ENCODE measurements around the gene ADNP2. TPM values are rescaled to one million over a fixed set of nuclear protein-coding genes. Genes with fewer than 3 reads are reported as not detected.

Gene ADNP2
- total RNA-seq, 1 donor from 2014 or later: 31.0 TPM

DNA sequence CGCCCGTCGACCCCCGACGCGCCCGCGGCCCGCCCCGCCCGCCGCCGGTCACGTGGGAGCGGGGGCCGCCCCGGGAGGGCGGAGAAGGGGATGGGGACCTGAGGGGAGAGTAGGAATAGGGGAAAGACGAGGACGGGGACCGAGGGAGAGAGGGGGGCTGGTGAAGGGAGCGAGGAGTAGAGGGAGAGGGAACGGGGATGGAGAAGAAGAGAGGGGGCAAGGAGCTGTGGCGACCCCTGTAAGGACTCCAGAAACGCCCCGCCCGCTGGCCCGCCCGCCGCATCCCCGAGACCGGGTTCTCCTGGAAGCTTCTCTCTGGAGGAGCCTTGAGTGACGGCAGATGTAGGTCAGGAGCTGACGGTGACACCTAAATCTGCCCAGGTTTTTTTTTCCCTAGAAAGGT is 615 bp downstream of the ADNP2 start:
- H3K36me3 Mint-ChIP-seq (ENCODE audit: unreplicated experiment): no peaks in the 10 kb centered on the region
- no peaks in the 10 kb centered on the region for H3K27me3 Mint-ChIP-seq (ENCODE audit: unreplicated experiment)
- DNase-seq: peak; percentile 77
- peaks cover 4% of the 10 kb centered on the region for H3K9me3 Mint-ChIP-seq (ENCODE audit: unreplicated experiment)
- H3K27ac Mint-ChIP-seq (ENCODE audit: unreplicated experiment): peak overlapping the region; percentile 3
- H3K4me1 Mint-ChIP-seq (ENCODE audit: low read depth, unreplicated experiment): peaks cover 23% of the 10 kb centered on the region
- H3K4me3 Mint-ChIP-seq (ENCODE audit: unreplicated experiment): peak overlapping the region; percentile 81
- TF ChIP-seq, protein P1, sequence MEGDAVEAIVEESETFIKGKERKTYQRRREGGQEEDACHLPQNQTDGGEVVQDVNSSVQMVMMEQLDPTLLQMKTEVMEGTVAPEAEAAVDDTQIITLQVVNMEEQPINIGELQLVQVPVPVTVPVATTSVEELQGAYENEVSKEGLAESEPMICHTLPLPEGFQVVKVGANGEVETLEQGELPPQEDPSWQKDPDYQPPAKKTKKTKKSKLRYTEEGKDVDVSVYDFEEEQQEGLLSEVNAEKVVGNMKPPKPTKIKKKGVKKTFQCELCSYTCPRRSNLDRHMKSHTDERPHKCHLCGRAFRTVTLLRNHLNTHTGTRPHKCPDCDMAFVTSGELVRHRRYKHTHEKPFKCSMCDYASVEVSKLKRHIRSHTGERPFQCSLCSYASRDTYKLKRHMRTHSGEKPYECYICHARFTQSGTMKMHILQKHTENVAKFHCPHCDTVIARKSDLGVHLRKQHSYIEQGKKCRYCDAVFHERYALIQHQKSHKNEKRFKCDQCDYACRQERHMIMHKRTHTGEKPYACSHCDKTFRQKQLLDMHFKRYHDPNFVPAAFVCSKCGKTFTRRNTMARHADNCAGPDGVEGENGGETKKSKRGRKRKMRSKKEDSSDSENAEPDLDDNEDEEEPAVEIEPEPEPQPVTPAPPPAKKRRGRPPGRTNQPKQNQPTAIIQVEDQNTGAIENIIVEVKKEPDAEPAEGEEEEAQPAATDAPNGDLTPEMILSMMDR (IDR thresholded peaks at IDR 0.05; ENCODE audit: partially characterized antibody, unreplicated experiment): no peak

DNA sequence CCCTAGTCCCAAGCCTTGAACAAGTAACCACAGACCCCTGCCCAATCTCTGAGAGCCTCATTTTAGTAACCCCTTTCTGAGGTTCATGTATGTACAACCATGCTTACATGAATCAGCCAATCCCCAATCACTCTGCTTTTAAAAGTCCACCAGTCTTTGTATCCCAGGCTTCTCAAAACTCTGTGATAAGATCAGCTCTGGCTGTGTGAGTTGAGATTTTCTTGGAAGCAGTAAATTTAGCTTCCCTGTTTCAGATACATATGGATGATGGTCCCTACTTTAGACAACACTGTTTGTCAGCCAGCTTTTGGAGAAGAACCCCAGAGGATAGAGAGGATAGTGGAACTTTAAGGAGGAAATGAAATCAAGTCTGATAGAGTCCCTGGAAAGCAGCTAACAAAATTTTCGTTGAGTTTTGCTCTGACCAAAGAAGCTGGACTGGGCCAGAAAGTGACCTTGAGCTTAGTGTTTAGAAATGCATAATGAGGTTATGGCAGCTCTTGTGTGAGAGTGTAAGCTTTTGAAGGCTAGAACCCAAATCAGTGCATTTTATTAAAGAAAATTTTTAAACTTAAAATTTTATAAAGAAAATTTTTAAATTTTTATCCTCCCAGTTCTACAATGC is 3.7 kb downstream of the ADNP2 start:
- Mint-ChIP-seq H3K4me3 (ENCODE audit: unreplicated experiment) (peak overlapping the region; percentile 39), H3K27me3 (ENCODE audit: unreplicated experiment) (no peaks in the 10 kb centered on the region), H3K36me3 (ENCODE audit: unreplicated experiment) (no peaks in the 10 kb centered on the region), H3K27ac (ENCODE audit: unreplicated experiment) (no peak overlapping the region), H3K4me1 (ENCODE audit: low read depth, unreplicated experiment) (peaks cover 14% of the 10 kb centered on the region), H3K9me3 (ENCODE audit: unreplicated experiment) (peaks cover 4% of the 10 kb centered on the region)
- no peak for DNase-seq
- TF ChIP-seq, protein P1 (IDR thresholded peaks at IDR 0.05; ENCODE audit: partially characterized antibody, unreplicated experiment): no peak

DNA sequence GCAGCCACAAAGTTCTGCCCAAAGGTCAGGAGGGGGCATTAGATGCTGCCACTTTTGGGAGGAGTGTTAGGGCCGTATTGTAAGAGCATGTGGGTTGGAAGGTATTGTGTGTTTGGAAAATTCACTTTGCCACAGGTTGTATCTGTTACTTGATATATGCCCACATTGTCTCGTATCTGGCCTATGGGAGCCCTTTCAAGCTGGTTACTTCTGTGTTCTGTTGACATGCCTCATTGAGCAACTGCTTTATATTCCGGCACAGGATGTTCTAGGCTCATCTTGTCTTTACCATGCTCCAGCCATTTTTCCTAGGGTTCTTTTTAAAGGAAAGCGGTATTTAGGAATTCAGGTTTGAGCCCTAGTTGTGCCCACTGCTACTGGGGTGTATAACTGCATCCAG is 6.0 kb downstream of the ADNP2 start:
- Mint-ChIP-seq H3K4me1 (ENCODE audit: low read depth, unreplicated experiment) (peaks cover 22% of the 10 kb centered on the region), H3K27ac (ENCODE audit: unreplicated experiment) (no peak overlapping the region), H3K36me3 (ENCODE audit: unreplicated experiment) (no peaks in the 10 kb centered on the region), H3K27me3 (ENCODE audit: unreplicated experiment) (no peaks in the 10 kb centered on the region), H3K4me3 (ENCODE audit: unreplicated experiment) (no peak overlapping the region), H3K9me3 (ENCODE audit: unreplicated experiment) (no peaks in the 10 kb centered on the region)
- no peak for DNase-seq
- TF ChIP-seq, protein P1 (IDR thresholded peaks at IDR 0.05; ENCODE audit: partially characterized antibody, unreplicated experiment): no peak

DNA sequence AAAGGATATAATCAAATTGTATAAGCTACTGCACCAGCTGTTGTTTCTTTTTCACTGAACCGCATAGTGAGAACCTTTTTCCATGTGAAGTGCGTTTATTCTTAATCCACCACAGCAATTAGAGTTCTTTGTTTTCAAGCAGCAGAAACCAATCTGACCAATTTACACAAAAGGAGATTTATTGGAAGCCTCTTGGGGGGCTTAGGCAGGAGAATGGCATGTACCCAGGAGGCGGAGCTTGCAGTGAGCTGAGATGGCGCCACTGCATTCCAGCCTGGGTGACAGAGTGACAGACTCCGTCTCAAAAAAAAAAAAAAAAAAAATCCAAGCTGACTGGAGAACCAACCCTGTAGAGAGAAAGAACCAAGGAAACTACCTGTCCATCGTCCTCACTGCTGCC is 10.0 kb downstream of the ADNP2 start:
- no peak for DNase-seq
- TF ChIP-seq, protein P1 (IDR thresholded peaks at IDR 0.05; ENCODE audit: partially characterized antibody, unreplicated experiment): no peak
- H3K36me3 Mint-ChIP-seq (ENCODE audit: unreplicated experiment): no peaks in the 10 kb centered on the region
- peaks cover 4% of the 10 kb centered on the region for H3K9me3 Mint-ChIP-seq (ENCODE audit: unreplicated experiment)
- H3K27ac Mint-ChIP-seq (ENCODE audit: unreplicated experiment): peak overlapping the region; percentile 37
- H3K4me3 Mint-ChIP-seq (ENCODE audit: unreplicated experiment): no peak overlapping the region
- peaks cover 9% of the 10 kb centered on the region for H3K4me1 Mint-ChIP-seq (ENCODE audit: low read depth, unreplicated experiment)
- no peaks in the 10 kb centered on the region for H3K27me3 Mint-ChIP-seq (ENCODE audit: unreplicated experiment)

DNA sequence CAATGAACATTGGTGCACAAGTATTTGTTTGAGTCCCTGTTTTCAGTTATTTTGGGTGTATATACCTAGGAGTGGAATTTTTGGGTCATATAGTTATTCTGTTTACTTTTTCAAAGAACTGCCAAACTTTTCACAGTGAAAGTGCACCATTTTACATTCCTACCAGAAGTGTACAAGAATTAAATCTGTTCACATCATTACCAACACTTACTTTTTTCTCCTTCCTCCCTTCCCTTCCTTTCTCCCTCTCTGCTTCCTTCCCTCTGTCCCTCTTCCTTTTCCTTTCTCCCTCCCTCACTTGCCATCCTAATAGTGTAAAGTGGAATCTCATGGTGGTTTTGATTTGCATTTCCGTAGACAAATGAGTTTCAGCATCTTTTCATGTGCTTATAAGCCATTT is 11.9 kb downstream of the ADNP2 start:
- no peaks in the 10 kb centered on the region for H3K27me3 Mint-ChIP-seq (ENCODE audit: unreplicated experiment)
- H3K36me3 Mint-ChIP-seq (ENCODE audit: unreplicated experiment): no peaks in the 10 kb centered on the region
- no peak for DNase-seq
- H3K9me3 Mint-ChIP-seq (ENCODE audit: unreplicated experiment): peaks cover 4% of the 10 kb centered on the region
- H3K27ac Mint-ChIP-seq (ENCODE audit: unreplicated experiment): no peak overlapping the region
- TF ChIP-seq, protein P1 (IDR thresholded peaks at IDR 0.05; ENCODE audit: partially characterized antibody, unreplicated experiment): no peak
- H3K4me1 Mint-ChIP-seq (ENCODE audit: low read depth, unreplicated experiment): peaks cover 8% of the 10 kb centered on the region
- no peak overlapping the region for H3K4me3 Mint-ChIP-seq (ENCODE audit: unreplicated experiment)
